Ishikawa (cell line): Measurements from ENCODE around the gene TMEM150C.

Experiments
- CEBPB ChIP-seq: IDR thresholded peaks from 2 replicates; pipeline ENCODE4 v1.6.1; 2012
- CREB1 ChIP-seq: IDR thresholded peaks from 2 replicates; pipeline ENCODE4 v1.6.1; 2012; ENCODE audit warnings: low read depth
- EGR1 ChIP-seq: IDR thresholded peaks from 2 replicates; pipeline ENCODE4 v1.6.1; 2012
- EP300 ChIP-seq: IDR thresholded peaks from 2 replicates; pipeline ENCODE4 v1.6.1; 2012; ENCODE audit warnings: borderline replicate concordance
- FOXM1 ChIP-seq: IDR thresholded peaks from 2 replicates; pipeline ENCODE4 v1.6.1; 2012; ENCODE audit warnings: low read depth, borderline replicate concordance
- NFIC ChIP-seq: IDR thresholded peaks from 2 replicates; pipeline ENCODE4 v1.6.1; 2012
- RAD21 ChIP-seq: IDR thresholded peaks from 2 replicates; pipeline ENCODE4 v1.6.1; 2012; ENCODE audit warnings: low read depth
- TAF1 ChIP-seq: IDR thresholded peaks from 2 replicates; pipeline ENCODE4 v1.6.1; 2012; ENCODE audit warnings: low read depth, mild to moderate bottlenecking
- TCF12 ChIP-seq: IDR thresholded peaks from 2 replicates; pipeline ENCODE4 v1.6.1; 2012; ENCODE audit warnings: low read depth
- TEAD4 ChIP-seq: IDR thresholded peaks from 2 replicates; pipeline ENCODE4 v1.6.1; 2012
- YY1 ChIP-seq: IDR thresholded peaks from 2 replicates; pipeline ENCODE4 v1.6.1; 2012; ENCODE audit warnings: low read depth
- ZBTB7A ChIP-seq: IDR thresholded peaks from 2 replicates; pipeline ENCODE4 v1.6.1; 2012; ENCODE audit warnings: low read depth
- TF ChIP-seq, protein P1 (sequence below): IDR thresholded peaks from 2 replicates; pipeline ENCODE4 v1.6.1; 2012; ENCODE audit warnings: low read depth, mild to moderate bottlenecking
- TF ChIP-seq, protein P2 (sequence below): IDR thresholded peaks from 2 replicates; pipeline ENCODE4 v1.6.1; 2012
- TF ChIP-seq, protein P3 (sequence below): IDR thresholded peaks from 2 replicates; pipeline ENCODE4 v1.6.1; 2012

Gene TMEM150C

DNA sequence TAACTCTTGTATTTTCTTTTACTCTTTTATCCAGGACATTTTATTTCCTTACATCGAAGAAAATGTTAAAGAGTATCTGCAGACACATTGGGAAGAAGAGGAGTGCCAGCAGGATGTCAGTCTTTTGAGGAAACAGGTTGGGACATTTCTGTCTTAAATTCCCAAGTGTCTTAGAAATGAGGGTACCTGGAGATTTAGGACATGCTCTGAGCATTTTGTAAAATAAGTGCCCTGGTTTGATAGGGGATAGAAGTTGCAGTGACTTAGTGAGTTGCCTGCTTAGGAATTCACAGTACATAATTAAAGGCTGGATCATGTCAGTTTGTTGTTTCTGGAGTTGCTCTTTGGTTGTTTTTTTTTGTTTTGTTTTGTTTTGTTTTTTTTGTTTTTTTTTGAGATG lies 113.9 kb downstream of the TMEM150C start:
- TF ChIP-seq EP300 (no peak), YY1 (no peak), TAF1 (no peak), EGR1 (no peak), TEAD4 (no peak), RAD21 (no peak), CREB1 (no peak), NFIC (no peak), CEBPB (no peak)
- TF ChIP-seq, protein P1, sequence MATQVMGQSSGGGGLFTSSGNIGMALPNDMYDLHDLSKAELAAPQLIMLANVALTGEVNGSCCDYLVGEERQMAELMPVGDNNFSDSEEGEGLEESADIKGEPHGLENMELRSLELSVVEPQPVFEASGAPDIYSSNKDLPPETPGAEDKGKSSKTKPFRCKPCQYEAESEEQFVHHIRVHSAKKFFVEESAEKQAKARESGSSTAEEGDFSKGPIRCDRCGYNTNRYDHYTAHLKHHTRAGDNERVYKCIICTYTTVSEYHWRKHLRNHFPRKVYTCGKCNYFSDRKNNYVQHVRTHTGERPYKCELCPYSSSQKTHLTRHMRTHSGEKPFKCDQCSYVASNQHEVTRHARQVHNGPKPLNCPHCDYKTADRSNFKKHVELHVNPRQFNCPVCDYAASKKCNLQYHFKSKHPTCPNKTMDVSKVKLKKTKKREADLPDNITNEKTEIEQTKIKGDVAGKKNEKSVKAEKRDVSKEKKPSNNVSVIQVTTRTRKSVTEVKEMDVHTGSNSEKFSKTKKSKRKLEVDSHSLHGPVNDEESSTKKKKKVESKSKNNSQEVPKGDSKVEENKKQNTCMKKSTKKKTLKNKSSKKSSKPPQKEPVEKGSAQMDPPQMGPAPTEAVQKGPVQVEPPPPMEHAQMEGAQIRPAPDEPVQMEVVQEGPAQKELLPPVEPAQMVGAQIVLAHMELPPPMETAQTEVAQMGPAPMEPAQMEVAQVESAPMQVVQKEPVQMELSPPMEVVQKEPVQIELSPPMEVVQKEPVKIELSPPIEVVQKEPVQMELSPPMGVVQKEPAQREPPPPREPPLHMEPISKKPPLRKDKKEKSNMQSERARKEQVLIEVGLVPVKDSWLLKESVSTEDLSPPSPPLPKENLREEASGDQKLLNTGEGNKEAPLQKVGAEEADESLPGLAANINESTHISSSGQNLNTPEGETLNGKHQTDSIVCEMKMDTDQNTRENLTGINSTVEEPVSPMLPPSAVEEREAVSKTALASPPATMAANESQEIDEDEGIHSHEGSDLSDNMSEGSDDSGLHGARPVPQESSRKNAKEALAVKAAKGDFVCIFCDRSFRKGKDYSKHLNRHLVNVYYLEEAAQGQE = no peak

DNA sequence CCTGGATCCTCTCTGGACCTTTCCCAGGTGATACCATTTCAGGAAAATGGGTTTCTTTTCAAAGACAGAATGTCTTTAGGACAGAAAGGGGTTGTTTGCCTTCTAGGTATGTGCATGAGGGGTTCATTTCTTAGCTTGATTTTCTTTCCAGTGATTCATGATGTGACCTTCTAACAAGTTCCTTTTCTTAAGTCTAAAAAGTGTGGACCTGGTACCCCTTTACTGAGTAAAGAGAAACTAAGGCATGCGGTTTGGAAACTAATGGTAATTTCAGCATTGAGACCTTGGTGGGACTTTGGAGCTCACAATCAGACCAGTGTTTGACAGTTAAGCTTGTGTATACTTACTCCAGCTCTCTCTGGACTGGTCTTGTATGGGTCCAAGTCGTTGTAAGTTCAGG lies 122.7 kb downstream of the TMEM150C start:
- TF ChIP-seq ZBTB7A (no peak), TAF1 (no peak), NFIC (no peak), YY1 (no peak), TCF12 (no peak), TEAD4 (no peak), FOXM1 (no peak), EP300 (no peak), EGR1 (no peak), CREB1 (no peak), RAD21 (no peak), CEBPB (no peak)
- TF ChIP-seq, protein P2, sequence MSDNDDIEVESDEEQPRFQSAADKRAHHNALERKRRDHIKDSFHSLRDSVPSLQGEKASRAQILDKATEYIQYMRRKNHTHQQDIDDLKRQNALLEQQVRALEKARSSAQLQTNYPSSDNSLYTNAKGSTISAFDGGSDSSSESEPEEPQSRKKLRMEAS = no peak
- TF ChIP-seq, protein P3, sequence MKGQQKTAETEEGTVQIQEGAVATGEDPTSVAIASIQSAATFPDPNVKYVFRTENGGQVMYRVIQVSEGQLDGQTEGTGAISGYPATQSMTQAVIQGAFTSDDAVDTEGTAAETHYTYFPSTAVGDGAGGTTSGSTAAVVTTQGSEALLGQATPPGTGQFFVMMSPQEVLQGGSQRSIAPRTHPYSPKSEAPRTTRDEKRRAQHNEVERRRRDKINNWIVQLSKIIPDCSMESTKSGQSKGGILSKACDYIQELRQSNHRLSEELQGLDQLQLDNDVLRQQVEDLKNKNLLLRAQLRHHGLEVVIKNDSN = no peak
- TF ChIP-seq, protein P1 = no peak

DNA sequence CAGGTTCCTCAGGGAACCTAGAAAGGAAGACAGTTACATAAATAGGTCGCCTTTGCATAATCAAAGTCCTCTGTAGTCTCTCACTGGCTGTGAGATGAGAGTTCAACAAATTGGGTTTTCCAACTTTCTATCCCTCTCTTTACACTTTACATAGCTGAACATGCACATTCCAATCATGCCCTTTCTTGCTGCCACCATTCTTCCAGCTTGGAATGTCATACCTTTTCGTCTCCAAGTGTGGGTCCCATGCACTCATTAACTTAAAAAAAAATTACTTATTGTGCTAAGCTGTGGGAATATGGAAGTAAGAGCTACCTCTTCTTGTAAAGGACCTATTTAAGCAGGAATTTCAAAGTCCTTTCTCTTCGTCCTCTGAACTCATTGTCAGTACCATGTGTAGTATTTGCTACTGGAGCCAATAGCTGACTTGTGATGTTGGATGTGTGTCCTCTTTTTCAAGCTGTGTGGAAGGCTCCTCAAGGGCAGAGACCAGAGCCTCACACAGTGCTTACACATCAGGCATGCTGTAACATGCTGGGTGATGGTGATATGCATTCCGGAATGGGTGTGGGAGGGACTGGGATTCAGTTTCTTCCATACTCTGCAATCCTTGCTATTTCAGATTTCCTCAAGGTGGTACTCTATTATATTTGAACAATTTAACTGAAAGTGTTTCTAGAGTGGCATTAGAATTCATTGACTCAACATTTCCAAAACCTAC lies 124.3 kb downstream of the TMEM150C start:
- TF ChIP-seq YY1 (no peak), EP300 (no peak), CEBPB (no peak), FOXM1 (no peak), TEAD4 (no peak), TCF12 (no peak), EGR1 (no peak), NFIC (no peak), TAF1 (no peak), CREB1 (no peak), ZBTB7A (no peak), RAD21 (no peak)
- TF ChIP-seq, protein P3 = no peak
- TF ChIP-seq, protein P2 = no peak
- TF ChIP-seq, protein P1 = no peak

DNA sequence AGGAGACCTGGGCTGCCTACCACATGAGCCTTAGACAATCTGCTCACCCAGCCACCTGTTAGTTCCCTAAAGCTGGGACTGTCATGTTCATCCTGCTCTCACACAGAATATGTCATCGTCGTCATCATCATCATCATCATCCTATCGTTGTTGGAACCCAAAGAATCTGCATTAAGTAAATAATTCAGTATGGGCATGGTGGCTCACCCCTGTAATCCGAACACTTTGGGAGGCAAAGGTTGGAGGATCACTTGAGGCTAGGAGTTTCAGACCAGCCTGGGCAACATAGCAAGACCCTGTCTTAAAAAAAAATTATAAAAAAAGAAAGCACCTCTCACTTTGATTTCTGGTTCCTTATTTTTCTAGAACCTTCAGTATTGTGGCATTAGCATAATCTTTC lies 125.0 kb downstream of the TMEM150C start:
- TF ChIP-seq EP300 = no peak
- TF ChIP-seq, protein P1 = no peak
- TF ChIP-seq, protein P3 = no peak
- TF ChIP-seq FOXM1 = no peak
- TF ChIP-seq EGR1 = no peak
